Measurements from ENCODE around the gene CPLX4.

The CPLX4 gene

GRCh38 chr18:59318460-59319050 lies at the start of gene CPLX4:
Gene CPLX4 (minus strand): TSS chr18:59318649. CDS start chr18:59318462, 187 bp downstream.
- DNase-seq, result no peak

- no peak for DNase-seq
Observed at GRCh38 chr18:59360381-59360780, 41.9 kb upstream of the CPLX4 start.

GRCh38 chr18:59359576-59359952 lies 41.1 kb upstream of the CPLX4 start:
- DNase-seq, result no peak

GRCh38 chr18:59358712-59359575 lies 40.5 kb upstream of the CPLX4 start, which contains the start of gene LMAN1:
Gene LMAN1 (minus strand): TSS chr18:59359265. CDS start chr18:59359244, 21 bp downstream.
- peak; percentile 90 for DNase-seq

GRCh38 chr18:59358414-59358711 lies 39.9 kb upstream of the CPLX4 start:
- DNase-seq, result no peak

- peak; percentile 51 for DNase-seq
Observed at GRCh38 chr18:59357928-59358327, 39.5 kb upstream of the CPLX4 start.

- no peak for DNase-seq
Observed at GRCh38 chr18:59354731-59355130, 36.3 kb upstream of the CPLX4 start.

GRCh38 chr18:59353079-59353680 lies 34.7 kb upstream of the CPLX4 start:
- DNase-seq, result no peak

GRCh38 chr18:59352250-59352855 lies 33.9 kb upstream of the CPLX4 start:
- DNase-seq, result no peak

GRCh38 chr18:59345556-59345955 lies 27.1 kb upstream of the CPLX4 start:
- DNase-seq, result no peak

- no peak for DNase-seq
Observed at GRCh38 chr18:59344996-59345395, 26.5 kb upstream of the CPLX4 start.

GRCh38 chr18:59343926-59344325 lies 25.5 kb upstream of the CPLX4 start:
- no peak for DNase-seq

GRCh38 chr18:59340817-59341216 lies 22.4 kb upstream of the CPLX4 start:
- DNase-seq, result no peak

GRCh38 chr18:59340312-59340711 lies 21.9 kb upstream of the CPLX4 start:
- no peak for DNase-seq

GRCh38 chr18:59332986-59333385 lies 14.5 kb upstream of the CPLX4 start:
- no peak for DNase-seq

- no peak for DNase-seq
Observed at GRCh38 chr18:59328683-59329082, 10.2 kb upstream of the CPLX4 start.

GRCh38 chr18:59325965-59326364 lies 7.5 kb upstream of the CPLX4 start:
- DNase-seq, result no peak

GRCh38 chr18:59324623-59324971 lies 6.1 kb upstream of the CPLX4 start:
- DNase-seq, result no peak

- no peak for DNase-seq
Observed at GRCh38 chr18:59323931-59324622, 5.6 kb upstream of the CPLX4 start.

GRCh38 chr18:59311631-59312030 lies 6.8 kb downstream of the CPLX4 start:
- DNase-seq, result no peak

- no peak for DNase-seq
Observed at GRCh38 chr18:59308938-59309260, 9.6 kb downstream of the CPLX4 start.

- peak; percentile 35 for DNase-seq
Observed at GRCh38 chr18:59308248-59308937, 10.1 kb downstream of the CPLX4 start.

- DNase-seq, result no peak
Observed at GRCh38 chr18:59306640-59307039, 11.8 kb downstream of the CPLX4 start.
